ENCODE measurements around the gene CLDND1.

Gene CLDND1

GRCh38 chr3:98522544-98523281, at the start of gene CLDND1:
TSS of gene CLDND1 (minus strand) at chr3:98522902. CDS start at chr3:98521424, 1,478 bp downstream.
- in situ Hi-C loops (cut with MboI; ENCODE audit: low sequenced_read_pairs, unreplicated experiment) = no loop called here
- TF ChIP-seq CTCF (IDR thresholded peaks at IDR 0.05; ENCODE audit: borderline replicate concordance, control extremely low read depth, extremely low read depth, insufficient read depth, missing control alignments) = no peak
- peak; percentile 93 for DNase-seq (ENCODE audit: low spot score)

GRCh38 chr3:98568402-98568801, 45.7 kb upstream of the CLDND1 start:
- in situ Hi-C loops (cut with MboI; ENCODE audit: low sequenced_read_pairs, unreplicated experiment) = no loop called here
- no peak for DNase-seq (ENCODE audit: low spot score)

GRCh38 chr3:98567666-98568270, 45.1 kb upstream of the CLDND1 start:
- DNase-seq (ENCODE audit: low spot score) = no peak
- in situ Hi-C loops (cut with MboI; ENCODE audit: low sequenced_read_pairs, unreplicated experiment) = no loop called here
- no peak for TF ChIP-seq CTCF (IDR thresholded peaks at IDR 0.05; ENCODE audit: borderline replicate concordance, control extremely low read depth, extremely low read depth, insufficient read depth, missing control alignments)

More at GRCh38 chr3:98568402-98568801, 45.7 kb upstream of the CLDND1 start:
- TF ChIP-seq CTCF (IDR thresholded peaks at IDR 0.05; ENCODE audit: borderline replicate concordance, control extremely low read depth, extremely low read depth, insufficient read depth, missing control alignments) = no peak

- DNase-seq (ENCODE audit: low spot score) = no peak
- in situ Hi-C loops (cut with MboI; ENCODE audit: low sequenced_read_pairs, unreplicated experiment) = no loop called here
- no peak for TF ChIP-seq CTCF (IDR thresholded peaks at IDR 0.05; ENCODE audit: borderline replicate concordance, control extremely low read depth, extremely low read depth, insufficient read depth, missing control alignments)
Observed at GRCh38 chr3:98565843-98566242, 43.1 kb upstream of the CLDND1 start.

- no peak for TF ChIP-seq CTCF (IDR thresholded peaks at IDR 0.05; ENCODE audit: borderline replicate concordance, control extremely low read depth, extremely low read depth, insufficient read depth, missing control alignments)
- in situ Hi-C loops (cut with MboI; ENCODE audit: low sequenced_read_pairs, unreplicated experiment) = no loop called here
- no peak for DNase-seq (ENCODE audit: low spot score)
Observed at GRCh38 chr3:98565237-98565643, 42.5 kb upstream of the CLDND1 start.

GRCh38 chr3:98564282-98565005, 41.7 kb upstream of the CLDND1 start:
- in situ Hi-C loops (cut with MboI; ENCODE audit: low sequenced_read_pairs, unreplicated experiment) = no loop called here
- TF ChIP-seq CTCF (IDR thresholded peaks at IDR 0.05; ENCODE audit: borderline replicate concordance, control extremely low read depth, extremely low read depth, insufficient read depth, missing control alignments) = no peak
- DNase-seq (ENCODE audit: low spot score) = no peak

Measured in GM13976 (cell line).